ENCODE measurements around the gene RHBDD3.

DNA sequence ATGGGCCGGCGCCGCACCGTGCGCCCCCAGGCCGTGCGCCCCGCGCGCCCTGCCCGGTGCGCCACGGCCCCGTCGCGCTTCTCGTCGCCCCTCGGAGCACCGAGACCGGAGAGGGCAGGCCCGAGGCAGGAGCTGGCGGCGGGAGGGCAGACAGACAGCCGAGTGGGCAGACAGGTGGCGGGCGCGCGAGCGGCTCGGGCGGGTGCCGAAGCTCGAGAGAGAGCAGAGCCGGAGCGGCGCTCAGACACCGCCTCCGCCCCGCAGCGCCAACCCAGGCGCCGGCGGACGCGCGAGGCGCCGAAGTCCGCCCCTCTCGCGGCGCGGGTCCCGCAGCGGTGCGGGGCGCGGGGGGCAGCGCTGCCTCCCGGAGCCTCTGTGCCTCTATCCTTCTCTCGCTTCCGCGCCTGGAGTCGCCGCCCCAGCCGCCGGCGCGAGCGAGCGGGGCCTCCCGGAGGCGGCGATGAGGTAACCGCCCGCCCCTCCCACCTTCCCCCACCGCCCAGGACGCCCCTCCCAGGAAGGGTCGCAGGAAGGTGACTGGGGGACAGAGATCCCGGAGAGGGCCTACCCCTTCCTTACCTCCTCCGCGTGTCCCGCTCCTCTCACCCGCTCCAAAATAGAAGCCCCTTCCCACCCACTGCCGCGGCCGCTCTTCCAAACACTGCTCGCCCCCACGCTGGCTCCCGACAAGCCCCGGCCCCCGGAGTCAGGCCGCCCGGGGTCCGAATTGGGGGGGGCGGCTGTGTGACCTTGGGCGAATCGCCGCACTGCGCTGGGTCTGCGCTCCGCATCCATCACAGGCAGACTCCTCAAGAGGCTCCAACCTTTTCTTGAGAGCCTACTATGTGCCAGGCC lies 47.7 kb upstream of the RHBDD3 start, which contains the start of gene RASL10A:
- TF ChIP-seq POLR2A (IDR thresholded peaks at IDR 0.05), result no peak
- TF ChIP-seq EP300 (IDR thresholded peaks at IDR 0.05), result no peak
- TF ChIP-seq, protein P1, sequence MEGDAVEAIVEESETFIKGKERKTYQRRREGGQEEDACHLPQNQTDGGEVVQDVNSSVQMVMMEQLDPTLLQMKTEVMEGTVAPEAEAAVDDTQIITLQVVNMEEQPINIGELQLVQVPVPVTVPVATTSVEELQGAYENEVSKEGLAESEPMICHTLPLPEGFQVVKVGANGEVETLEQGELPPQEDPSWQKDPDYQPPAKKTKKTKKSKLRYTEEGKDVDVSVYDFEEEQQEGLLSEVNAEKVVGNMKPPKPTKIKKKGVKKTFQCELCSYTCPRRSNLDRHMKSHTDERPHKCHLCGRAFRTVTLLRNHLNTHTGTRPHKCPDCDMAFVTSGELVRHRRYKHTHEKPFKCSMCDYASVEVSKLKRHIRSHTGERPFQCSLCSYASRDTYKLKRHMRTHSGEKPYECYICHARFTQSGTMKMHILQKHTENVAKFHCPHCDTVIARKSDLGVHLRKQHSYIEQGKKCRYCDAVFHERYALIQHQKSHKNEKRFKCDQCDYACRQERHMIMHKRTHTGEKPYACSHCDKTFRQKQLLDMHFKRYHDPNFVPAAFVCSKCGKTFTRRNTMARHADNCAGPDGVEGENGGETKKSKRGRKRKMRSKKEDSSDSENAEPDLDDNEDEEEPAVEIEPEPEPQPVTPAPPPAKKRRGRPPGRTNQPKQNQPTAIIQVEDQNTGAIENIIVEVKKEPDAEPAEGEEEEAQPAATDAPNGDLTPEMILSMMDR (IDR thresholded peaks at IDR 0.05), result no peak
